GM19467 (cell line): ENCODE measurements around the gene GDPD1.
"Not testable (repeated sequence)": the region's sequence is repeated elsewhere in the genome, so short reads cannot be mapped to it uniquely, and the experiment has no call there.

Source experiments
- ATAC-seq: cut with Tn5 transposase; IDR thresholded peaks from one replicate; pipeline ENCODE4 v1.9.1; 2021; ENCODE audit warnings: mild to moderate bottlenecking, moderate library complexity; ENCODE audit not compliant: unreplicated experiment

GDPD1 gene

DNA sequence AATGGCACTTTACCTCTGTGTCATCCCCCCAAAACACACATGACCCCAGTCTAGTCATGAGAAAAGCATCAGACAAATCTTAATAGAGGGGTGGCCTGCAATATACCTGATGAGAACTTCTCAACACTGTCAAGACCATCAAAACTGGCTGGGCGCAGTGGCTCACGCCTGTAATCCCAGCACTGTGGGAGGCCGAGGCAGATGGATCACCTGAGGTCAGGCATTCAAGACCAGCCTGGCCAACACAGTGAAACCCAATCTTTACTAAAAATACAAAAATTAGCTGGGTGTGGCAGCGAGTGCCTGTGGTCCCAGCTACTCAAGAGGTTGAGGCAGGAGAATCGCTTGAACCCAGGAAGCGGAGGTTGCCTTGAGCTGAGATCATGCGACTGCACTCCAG, 91.2 kb downstream of the GDPD1 start:
- not testable (repeated sequence) for ATAC-seq

DNA sequence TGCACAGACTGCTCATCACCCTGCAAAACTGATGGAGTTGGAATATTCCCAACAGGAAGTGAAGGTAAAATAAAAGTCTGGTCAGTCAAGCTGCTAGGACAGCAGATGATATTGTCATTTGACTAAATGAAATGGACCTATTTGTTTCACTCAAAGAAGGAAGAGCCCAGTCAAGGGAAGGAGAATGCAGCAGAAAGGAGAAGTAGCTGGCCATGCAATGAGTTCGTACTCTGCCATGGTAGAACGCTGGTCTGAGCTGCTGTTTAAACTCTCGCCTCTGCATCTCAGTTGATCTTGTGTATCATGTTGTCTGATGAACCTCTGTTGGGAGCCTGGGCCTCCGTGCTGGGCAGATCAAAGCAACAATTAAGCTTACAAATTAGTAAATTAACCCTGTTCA, 95.6 kb downstream of the GDPD1 start:
- ATAC-seq = no peak
